Measurements from ENCODE around the gene ITPK1.
A peak's percentile ranks its signal among the peaks of the same experiment; 100 is the strongest.

Gene ITPK1

DNA sequence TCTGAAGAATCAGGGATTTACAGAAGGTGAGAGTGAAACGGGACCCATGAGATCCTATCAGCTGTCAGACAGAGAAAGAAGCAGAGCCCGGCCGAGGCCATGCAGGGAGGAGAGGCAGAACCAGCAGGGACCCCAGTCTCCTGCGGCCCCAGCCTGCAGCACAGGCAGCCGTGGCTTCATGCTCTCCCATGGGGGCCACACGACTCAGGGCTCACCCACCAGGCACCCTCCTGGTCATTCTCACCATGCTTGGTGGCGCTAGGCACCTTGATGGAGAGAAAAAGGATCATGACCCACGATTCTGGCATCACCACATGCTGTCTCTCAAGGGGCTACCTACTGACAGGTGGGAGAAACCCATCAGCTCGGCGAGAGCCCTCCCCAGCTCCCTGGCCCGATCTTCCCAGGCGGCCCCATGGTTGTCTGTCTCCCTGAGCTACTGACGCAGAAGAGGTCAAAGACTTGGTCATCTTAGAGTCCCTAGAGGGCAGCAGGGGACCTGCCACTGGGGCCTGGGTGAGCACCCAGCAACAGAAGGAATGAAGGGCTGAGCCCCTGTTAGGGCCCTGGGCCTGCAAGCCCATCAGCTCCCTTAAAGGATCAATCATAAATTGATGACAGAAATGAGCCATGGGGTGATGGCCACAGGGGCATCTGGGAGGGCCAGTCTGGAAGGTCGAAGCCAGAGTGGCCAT lies 58.0 kb downstream of the ITPK1 start:
- DNase-seq = no peak

DNA sequence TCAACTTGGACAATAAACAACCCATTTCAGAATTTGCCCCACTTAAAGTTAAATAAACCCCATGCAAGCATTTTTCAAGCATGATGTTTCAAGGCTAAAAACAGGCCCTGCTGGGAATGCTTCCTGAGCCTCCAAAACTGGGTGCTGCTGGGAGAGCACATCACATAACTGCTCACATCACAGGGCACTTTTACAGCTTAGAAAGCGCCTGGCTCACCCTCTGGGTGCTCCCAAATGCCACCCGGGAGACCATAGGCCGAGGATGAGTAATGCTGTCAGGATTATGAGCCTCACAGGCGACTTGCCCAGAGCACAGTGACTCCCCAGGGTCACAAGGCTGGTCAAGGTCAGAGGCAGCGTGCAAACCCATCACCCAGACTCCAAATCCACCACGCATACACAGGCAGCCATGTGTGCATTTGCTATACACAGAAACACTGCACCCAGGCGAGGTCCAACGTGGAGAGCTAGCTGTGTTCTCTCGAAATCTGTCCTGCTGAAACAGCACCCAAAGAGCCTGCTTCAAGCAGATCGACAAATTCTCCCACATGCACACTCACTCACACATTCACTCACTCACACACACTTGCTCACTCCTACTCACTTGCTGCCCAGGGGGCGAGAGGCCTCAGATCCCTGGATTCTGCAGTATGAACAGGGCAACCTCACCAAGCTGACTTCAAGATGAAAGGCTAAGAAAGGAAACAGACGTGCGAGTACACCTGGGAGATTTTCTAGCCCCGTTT lies 58.7 kb downstream of the ITPK1 start:
- DNase-seq = no peak

DNA sequence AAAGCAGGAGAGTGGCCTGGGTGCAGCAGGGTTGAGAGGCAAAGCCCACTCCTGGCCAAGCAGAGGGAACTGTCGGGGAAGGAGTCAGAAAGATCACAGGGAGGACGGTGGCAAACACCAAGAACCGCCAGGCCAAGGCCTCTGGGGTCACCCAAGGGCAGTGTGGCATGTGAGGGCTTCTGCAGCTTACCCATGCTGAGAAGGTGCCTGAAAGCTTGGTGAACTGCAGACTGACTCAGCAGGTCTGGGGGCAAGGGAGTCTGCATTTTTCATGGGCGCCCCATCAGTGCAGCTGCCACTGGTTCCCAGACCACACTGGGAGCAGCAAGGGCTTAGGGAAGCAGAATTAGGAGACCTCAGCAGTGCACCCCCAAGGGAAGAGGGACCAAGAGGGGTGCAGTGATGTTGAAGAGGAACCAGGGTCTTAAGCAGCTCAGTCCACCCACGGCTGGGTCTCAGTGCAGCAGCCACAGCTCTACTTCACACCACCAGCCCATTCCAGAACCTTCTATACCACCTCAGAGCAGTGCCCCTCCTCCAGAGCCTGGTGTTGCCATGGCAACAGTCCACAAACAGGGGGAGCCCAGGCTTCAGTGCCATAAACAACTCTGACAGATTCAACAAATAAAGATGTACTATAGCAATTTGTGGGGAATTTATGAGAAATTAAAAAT lies 59.4 kb downstream of the ITPK1 start:
- no peak for DNase-seq

DNA sequence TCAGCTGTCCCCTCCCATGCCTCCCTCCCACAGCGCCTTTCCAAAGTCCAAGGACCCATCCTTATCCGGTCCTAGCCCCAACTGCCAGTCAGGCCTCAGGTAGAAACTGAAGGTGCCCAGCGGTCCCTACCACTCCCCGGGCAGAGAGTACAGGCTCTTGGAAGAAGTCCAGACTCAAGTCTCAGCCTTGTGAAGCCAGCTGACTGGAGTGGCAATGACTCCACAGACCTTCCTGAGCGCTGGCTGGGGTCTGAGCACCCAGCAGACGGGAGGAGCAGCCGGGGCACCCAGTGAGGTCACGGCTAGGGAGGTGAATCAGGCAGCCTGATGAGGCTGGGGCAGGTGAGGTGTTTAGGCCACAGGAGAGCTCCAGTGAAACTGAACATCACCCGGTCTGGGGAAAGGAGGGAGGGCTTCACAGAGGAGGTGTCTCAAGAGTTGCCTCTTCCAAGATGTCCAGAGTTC lies 60.0 kb downstream of the ITPK1 start:
- no peak for DNase-seq

DNA sequence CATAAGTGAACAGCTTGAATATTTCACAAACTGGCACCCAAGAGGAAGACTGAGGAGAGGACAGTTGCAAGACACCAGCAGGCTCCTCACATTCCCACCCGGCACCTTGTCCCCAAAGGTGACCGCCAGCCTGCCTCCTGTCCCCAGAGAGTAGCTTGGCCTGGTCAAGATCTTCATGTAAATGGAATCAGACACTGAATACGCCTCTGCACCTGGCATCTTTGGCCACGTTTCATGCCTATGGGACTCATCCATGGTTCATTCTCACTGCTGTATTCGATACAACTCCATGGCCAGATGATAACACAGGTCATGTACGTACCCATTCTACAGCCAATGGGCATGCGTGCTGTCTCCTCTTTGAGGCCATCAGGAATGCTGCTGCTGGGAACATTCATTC lies 60.8 kb downstream of the ITPK1 start:
- DNase-seq = no peak

DNA sequence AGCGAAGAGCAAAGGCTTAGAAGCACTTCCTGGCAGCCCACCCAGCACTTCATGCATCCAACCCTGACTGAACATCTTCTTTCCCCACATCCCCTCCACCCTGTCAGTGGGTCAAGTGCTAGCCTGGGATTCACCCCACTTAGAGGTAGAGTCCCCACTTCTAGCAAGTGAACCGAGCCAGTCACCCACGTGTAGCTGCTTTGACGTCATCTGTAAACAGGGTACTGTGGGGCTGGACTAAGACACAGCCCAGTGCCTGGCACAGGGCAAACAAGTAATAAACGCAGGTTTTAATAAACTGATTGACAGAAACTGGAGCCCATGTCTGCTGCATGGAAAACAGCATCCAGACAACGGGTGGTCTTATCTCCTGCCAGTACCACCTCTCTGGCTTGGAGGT lies 61.7 kb downstream of the ITPK1 start:
- no peak for DNase-seq

DNA sequence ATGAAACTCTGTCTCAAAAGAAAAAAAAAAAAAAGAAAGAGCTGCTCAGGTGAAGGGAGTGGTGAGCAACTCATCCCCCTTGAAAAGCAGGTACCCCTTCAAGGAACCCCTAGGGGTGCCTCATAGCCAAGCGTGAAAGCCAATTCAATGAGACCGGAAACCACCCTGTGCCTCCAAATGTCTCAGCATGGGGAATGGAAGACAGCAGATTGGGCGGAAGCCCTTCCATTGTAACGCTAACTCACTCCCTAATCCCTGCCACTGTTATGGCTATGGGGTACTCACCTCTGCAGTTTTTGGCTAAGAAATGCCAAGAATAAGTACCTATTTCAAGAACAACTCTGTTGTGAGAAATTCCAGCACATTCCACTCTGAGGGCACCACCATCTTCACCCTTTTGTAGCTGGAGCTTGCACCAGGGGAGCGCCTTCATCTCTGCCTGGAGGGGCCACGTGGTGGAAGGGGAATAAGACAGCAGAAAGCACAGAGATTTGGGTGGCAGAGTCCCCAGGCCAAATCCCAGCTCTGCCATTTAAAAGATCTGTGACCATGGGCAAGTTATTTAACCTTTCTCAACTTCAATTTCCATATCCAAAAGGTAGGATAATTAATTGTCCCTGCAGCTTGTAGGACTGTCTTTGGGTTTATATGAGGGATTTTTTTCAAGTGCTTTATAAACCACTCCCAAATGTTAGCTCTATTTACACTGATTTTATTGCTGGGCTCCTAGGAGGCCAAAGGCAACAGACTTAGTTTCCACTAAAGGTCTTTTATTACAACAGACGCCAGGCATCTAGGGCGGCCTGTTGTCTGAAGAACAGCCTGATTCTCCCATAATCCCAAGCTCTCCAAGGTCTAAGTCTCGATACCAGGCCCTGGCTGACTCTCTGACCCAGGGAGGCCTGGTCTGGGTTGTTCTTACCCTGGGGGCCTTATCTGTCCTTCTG lies 63.9 kb downstream of the ITPK1 start:
- DNase-seq = no peak

DNA sequence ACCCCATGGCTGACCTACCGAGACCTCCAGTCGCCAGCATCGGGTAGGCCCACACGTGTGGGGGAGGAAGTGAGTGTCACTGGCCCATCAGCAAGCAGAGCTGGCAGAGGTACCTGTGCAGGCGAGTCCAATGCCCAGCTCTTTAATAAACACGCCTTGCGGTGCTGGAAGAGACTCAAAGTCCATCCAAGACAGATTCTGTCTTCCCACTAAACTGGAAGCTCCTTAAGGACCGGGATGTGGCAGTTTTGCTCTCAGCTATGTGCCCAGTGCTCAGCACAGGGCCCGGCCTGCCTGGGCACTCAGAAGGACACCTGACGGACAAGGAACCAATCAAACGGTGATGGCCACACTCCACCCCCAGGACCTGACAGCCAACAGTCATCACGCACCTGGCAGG lies 65.0 kb downstream of the ITPK1 start:
- DNase-seq = no peak

DNA sequence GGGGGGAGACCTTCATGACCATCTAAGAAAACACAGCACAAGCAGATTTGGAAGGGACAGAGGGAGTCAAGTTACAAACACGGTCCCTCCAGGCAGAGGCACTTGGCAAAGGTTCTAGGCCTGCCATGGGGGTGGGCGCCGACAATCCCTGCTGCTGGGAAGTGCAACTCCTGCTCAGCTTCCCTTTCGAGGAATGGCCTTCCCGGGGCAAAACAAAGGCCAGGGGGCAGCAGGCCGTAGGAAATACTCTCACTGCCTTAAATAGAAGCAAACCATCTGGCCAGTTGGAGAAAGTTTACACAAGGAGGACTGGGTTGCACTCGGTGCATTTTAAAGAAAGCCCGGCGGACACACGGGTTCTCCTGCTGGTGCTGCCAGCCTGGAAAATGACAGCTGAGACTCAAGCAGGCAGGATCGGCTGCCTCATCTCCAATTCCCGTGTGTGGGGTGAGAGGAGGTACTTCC lies 65.8 kb downstream of the ITPK1 start:
- DNase-seq = no peak

DNA sequence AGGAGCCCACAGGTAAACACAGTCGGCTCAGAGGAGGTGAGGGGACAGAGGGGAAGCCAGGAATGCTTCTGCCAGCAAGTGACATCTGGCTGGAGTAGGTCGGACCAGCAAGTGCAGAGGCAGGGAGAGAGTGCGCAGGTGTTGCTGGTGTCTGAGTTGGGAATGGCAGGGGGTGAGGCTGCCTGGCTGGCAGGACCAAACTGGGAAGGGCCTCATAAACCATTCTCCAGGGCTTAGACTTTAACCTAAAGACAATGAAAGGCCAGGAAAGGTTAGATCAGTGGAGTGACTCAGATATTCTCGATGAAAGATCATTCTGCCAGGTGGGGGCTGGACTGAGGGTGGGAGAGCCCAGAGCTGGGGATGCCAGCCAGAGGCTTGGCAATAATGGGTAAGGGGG lies 66.4 kb downstream of the ITPK1 start:
- no peak for DNase-seq

DNA sequence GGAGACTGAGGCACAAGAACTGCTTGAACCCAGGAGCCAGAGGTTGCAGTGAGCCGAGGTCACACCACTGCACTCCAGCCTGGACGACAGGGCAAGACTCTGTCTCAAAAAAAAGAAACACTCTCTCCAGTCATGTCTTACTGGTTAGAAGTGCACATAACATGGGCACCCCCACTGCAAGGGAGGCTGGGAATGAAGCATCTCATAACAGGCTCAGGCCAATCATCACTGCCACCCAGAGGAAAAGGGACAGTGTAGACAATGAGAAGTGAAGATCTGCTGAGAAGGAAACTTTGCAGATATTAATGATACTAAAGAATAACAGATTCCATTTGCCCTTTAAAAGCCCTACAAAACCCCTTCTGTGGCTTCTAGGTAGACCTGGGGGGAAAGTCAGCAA lies 66.9 kb downstream of the ITPK1 start:
- DNase-seq = no peak

DNA sequence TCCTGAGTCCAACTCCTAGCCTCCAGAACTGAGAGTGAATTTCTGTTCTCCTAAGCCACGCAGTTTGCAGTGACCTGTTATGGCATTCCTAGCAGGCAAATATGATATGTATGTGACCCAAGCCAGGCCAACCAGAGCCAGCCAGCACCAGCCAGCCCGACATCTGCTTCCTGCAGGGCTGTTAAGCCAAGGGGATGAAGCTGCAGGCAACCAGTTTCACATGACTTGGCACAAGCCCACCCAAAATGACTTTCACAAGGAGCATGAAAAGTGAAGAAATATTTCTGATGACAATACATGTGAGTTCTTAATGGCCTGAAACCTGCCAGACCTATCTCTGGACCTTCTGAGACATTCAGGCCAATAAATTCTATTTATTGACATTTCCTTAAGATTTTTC lies 68.1 kb downstream of the ITPK1 start:
- DNase-seq = no peak

DNA sequence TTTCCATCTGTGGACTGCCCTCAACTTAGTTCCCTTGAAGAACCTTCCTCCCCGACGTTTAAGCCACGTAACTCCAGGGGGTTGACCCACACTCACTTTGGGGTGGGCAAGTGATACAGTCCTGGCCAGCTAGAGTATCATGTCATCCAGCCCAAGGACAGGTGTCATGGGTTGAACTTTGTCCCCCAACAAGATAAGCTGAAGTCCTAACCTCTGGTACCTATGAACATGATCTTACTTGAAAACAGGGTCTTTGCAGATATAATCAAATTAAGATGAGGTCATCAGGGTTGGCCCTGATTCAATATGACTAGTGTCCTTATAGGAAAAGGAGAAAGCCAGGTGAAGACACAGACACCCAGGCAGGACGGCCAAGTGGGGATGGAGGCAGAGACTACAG lies 68.6 kb downstream of the ITPK1 start:
- DNase-seq = no peak

DNA sequence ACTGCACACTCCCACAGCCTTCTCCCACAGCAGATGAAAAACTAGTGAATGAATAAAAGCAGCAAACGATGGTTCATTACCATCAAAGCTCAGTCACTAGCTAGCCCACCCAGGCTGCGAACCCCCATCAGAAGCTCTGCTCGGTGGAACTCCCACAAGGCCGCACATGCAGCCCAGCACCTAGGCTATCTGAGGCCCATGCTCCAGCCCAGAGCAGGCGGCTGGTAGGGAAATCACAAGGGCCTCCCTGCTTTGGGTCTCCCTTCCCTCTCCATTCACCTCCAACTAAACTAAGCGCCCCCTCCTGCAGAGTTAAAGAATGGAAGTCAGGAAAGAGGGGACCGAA lies 69.0 kb downstream of the ITPK1 start:
- DNase-seq = no peak

DNA sequence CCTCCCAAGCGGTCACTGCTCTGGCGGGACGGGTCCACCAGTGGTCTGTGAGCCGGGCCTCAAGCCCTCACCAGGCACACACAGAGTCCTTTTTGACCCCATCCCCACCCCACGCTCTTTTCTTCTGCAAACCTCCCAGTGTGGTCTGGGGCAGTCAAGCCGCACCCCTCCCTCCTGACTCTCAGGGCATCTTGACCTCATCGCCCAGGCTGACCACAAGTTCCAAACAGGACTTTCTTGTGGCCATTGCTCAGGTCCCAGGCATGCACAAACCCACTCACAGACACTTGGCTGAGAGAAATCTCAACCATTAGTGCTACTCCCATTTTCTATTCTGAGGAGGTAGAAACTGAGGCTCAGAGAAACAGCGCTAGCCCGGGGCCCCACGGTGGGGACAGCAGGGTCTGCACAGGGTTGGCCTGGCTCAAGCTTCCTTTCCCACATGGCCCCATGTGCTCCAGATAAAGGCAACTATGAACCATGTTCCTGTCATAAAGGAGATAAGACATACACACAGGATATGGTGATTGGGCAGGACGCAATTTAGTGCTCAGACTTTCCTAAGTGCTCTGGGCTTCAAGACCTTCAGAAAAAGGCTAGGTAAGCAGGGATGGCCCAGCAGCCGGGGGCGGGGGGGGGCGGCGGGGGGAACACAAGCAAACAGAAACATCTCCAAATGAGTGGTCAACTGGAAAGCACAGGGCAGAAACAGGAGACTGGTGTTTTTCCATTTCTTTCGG lies 69.6 kb downstream of the ITPK1 start:
- DNase-seq = no peak

DNA sequence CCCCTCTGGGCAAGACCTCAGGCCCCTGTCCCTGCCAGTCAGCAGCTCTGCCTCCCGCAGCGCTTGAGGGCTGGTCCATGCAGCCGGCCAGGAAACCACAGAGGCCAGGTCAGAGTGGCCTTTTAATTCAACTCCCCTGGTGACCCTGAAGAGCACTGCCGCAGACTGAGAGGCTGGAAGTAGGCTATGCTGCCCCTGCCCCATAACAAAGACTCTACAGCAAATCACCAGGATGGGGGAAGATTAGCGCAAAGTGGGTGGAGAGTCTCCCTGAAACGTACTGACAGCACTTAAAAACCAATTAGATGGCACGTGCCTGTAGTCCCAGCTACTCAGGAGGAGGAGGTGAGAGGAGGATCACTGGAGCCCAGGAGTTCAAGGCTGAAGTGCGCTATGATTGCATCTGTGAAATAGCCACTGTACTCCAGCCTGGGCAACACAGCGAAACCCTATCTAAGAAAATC lies 70.5 kb downstream of the ITPK1 start:
- DNase-seq = no peak

DNA sequence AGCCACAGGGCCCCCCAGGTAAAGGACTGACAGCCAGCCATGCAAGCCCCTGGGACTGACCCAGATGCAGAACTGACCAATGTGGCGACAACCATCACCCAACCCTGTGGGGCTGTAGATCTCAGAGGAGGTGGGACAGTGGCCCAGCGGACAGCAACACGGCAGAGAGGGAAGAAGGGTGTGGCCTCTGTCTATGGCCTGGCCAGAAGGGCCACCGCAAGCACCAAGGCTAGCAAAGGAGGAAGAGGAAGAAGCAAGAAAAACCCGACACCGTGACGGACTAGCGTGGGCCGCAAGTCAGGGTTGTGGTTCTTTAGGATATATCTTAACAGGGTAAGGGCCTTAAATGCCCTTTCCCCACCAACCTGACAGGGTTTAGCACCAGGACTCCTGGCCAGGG lies 71.2 kb downstream of the ITPK1 start:
- no peak for DNase-seq

DNA sequence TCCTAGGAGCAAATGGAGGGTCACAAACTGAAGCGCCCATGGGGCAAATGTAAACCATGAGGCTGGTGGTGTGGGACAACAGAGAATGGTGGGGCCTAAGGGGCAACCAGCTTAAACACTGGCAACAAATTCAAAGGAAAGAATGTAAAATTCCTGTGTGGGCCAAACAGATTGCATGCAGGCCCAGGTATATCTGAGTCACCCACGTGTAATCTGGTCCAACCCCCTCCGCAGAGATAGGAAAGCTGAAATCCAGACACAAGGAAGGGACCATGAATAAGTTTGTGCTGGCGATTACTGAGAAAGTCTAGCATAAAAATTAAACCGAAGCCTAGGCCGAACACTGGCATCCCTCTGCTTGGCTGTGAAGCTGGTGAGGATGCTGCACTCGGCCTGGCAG lies 71.6 kb downstream of the ITPK1 start:
- no peak for DNase-seq

DNA sequence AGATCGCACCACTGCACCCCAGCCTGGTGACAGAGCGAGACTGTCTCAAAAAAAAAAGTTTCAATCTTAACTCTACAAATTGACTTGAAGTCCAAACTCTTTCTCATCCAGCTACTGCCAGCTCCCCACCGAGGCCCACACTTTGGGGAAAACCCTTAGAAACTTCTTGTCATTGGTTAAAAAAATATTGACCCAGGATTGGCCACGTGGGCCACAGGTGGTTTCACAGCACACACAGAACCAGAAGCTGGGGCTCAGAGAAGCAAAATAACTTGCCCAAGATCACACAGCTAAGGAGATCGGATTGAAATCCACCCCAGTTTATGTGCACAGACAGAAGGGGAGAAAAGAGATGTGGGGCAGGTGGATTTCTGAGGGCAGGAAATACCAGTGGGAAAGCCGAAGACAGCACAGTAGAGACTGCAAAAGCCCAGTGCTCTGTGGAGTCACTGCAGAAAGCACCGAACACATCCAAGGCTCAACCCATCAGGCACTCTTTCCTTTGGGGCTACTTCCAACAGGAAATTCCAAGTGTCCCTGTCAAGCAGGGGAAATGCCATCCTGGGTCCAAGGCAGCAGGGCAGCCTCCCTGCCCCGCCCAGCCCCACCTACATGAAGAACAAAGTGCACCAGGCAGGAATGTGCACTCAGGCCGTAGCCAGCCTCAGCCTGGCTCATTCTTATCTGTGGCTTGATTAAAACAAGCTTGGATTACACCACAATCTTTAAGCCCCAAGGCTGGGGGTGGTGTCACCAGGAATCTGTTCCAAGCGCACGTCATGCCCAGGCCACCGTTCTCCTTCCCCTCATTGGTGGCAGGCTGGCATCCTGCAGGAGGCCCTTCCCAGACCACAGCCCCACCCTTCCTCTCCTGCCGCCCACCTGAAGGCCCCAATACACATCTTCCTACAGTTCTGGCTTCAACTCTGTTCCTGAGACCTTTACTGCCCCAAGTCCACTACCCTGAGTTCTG lies 72.5 kb downstream of the ITPK1 start:
- DNase-seq = peak; percentile 89

DNA sequence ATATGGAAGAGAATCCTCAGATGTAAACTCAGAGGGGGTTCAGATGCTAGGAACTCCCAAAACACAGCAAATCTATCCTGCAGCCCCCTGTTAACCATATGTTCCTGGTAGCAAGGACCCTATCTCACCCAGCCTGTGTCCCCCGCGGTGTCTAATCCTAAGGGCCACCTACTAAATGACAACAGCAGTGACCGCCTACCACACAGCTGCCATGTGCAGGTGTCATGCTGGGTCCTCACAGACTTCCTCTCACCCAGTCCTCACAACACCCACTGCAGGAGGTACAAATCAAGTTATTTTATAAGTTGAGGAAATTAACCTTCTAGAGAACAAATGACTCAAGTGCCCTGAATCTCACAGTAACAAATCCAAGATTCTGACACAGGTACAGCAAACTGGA lies 73.9 kb downstream of the ITPK1 start:
- no peak for DNase-seq

DNA sequence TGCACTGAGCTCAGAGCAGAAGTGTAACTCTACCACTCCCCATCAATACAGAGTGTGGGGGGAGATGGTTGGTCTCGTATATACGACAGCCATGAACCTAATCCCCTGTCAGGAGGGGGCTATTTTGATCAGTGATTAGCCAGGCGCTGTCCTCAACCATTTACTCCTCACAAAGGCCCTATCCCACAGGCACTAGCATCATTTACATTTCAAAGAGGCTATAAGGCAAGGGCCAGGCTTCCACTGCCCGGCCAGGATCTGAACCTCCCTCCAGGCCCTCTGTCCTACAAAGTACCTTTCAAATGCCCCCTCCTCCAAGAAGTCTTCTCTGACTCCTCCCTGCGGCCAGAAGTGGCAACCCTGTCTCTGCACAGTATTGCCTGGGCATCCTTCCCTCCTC lies 74.7 kb downstream of the ITPK1 start:
- DNase-seq = no peak
